Nephron (organoid): ENCODE data around the gene CFDP1.
A peak's percentile ranks its signal among the peaks of the same experiment; 100 is the strongest.

ENCODE experiments used
- H3K27ac Mint-ChIP-seq, 3 experiments: 2 replicates each; pipeline ENCODE4 v1.8.0; 2020; ENCODE audit warnings: mixed read lengths in 3 of 3, mild to moderate bottlenecking in 2 of 3, moderate library complexity in 1 of 3
- H3K27me3 Mint-ChIP-seq: 2 replicates; pipeline ENCODE4 v1.8.0; 2021; ENCODE audit warnings: low read depth, mild to moderate bottlenecking, moderate library complexity, mixed read lengths
- H3K36me3 Mint-ChIP-seq: 2 replicates; pipeline ENCODE4 v1.8.0; 2020; ENCODE audit warnings: low read depth, mixed read lengths
- H3K4me1 Mint-ChIP-seq: 2 replicates; pipeline ENCODE4 v1.8.0; 2020; ENCODE audit warnings: mixed read lengths
- H3K4me3 Mint-ChIP-seq, 3 experiments: 2 replicates each; pipeline ENCODE4 v1.8.0; 2020; ENCODE audit warnings: mild to moderate bottlenecking in 3 of 3, mixed read lengths in 3 of 3, moderate library complexity in 2 of 3
- H3K9me3 Mint-ChIP-seq: 2 replicates; pipeline ENCODE4 v1.8.0; 2020; ENCODE audit warnings: mixed read lengths
- TF ChIP-seq, protein P1 (sequence below), 3 experiments: fragments of 200-600 bp; sonication (generic); IDR thresholded peaks; one replicate each; pipeline ENCODE4 v1.5.0; 2021; ENCODE audit warnings: antibody characterized with exemption in 3 of 3; ENCODE audit not compliant: unreplicated experiment in 3 of 3

CFDP1 gene

GRCh38 chr16:75392906-75393305 lies 40.4 kb downstream of the CFDP1 start:
- H3K36me3 Mint-ChIP-seq = peaks cover 43% of the 10 kb centered on the region
- no peak overlapping the region for H3K4me3 Mint-ChIP-seq
- H3K4me1 Mint-ChIP-seq = peaks cover 27% of the 10 kb centered on the region
- H3K27me3 Mint-ChIP-seq = no peaks in the 10 kb centered on the region
- no peaks in the 10 kb centered on the region for H3K9me3 Mint-ChIP-seq
- no peak overlapping the region for H3K27ac Mint-ChIP-seq
- TF ChIP-seq, protein P1, sequence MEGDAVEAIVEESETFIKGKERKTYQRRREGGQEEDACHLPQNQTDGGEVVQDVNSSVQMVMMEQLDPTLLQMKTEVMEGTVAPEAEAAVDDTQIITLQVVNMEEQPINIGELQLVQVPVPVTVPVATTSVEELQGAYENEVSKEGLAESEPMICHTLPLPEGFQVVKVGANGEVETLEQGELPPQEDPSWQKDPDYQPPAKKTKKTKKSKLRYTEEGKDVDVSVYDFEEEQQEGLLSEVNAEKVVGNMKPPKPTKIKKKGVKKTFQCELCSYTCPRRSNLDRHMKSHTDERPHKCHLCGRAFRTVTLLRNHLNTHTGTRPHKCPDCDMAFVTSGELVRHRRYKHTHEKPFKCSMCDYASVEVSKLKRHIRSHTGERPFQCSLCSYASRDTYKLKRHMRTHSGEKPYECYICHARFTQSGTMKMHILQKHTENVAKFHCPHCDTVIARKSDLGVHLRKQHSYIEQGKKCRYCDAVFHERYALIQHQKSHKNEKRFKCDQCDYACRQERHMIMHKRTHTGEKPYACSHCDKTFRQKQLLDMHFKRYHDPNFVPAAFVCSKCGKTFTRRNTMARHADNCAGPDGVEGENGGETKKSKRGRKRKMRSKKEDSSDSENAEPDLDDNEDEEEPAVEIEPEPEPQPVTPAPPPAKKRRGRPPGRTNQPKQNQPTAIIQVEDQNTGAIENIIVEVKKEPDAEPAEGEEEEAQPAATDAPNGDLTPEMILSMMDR (IDR thresholded peaks at IDR 0.05; ENCODE audit: unreplicated experiment in 3 of 3) = no peak

DNA sequence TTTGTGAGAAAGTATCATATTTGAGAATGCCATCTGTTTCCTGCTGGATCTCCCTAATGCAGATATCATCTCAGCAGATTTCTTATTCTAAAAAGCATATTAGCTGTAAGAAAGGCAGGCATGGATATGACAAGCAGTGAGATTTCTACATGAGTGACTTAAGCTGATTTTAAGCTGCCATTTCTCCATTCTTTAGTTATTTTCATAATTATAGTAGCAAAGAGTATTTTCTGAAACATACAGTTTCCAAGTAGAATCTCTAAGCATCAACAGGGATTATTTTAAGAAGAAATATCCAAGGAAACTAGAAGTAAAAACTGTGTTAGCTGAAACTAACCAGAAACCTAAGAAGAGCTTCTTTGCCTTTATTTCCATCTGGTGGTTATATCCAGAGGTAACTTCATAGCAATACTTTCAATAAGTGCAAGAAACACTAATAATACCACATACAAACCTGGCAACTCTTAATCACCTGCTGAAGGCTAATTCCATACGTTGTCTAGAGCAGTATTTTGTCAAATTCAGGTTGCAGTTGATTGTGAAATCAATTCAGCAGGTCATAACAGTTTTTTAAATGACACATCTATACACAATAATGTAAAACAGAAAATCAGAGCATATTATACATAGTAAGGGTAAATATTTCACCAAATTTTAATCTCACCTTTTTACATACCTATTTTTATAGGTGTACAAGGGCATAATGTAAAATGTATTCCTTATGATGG lies 42.2 kb downstream of the CFDP1 start:
- TF ChIP-seq, protein P1 (IDR thresholded peaks at IDR 0.05; ENCODE audit: unreplicated experiment in 3 of 3) = no peak

DNA sequence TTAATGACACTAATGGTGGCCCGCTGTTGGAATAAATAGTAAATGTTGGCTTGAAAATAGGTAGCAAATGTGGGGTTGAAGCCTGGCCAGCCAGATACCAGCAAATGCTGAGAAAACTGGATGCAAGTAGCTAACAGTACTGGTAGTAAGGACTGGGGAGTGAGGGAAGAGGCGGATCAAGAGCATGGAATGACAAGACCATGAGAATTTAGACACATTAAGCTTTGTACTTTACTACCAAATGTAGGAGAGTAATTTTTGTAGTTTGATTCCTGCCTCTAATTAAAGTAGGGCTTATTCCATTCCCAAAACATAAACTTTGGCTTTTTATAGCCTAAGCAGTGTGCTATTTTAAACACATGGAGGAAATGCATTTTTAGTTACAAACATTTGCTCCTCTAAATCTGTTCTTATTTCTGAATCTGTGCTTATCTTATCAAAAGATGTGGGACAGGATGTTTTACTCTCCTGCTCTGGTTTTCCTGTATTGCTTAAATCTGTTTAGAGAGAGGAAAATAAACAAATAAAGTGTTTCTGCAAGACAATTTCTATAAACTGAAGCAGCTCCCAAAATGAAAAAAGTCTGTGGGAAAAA lies 44.1 kb downstream of the CFDP1 start:
- Mint-ChIP-seq H3K4me1 (peaks cover 27% of the 10 kb centered on the region), H3K27ac (peak overlapping the region in 1 of 3 experiments; percentile 9), H3K4me3 (no peak overlapping the region), H3K36me3 (peaks cover 34% of the 10 kb centered on the region), H3K27me3 (no peaks in the 10 kb centered on the region), H3K9me3 (no peaks in the 10 kb centered on the region)
- TF ChIP-seq, protein P1 (IDR thresholded peaks at IDR 0.05; ENCODE audit: unreplicated experiment in 3 of 3) = no peak

More for the DNA sequence above, 42.2 kb downstream of the CFDP1 start:
- Mint-ChIP-seq H3K9me3 (no peaks in the 10 kb centered on the region), H3K36me3 (peaks cover 46% of the 10 kb centered on the region), H3K27me3 (no peaks in the 10 kb centered on the region), H3K4me1 (peaks cover 27% of the 10 kb centered on the region), H3K4me3 (no peak overlapping the region), H3K27ac (peak overlapping the region in 1 of 3 experiments; percentile 70)

DNA sequence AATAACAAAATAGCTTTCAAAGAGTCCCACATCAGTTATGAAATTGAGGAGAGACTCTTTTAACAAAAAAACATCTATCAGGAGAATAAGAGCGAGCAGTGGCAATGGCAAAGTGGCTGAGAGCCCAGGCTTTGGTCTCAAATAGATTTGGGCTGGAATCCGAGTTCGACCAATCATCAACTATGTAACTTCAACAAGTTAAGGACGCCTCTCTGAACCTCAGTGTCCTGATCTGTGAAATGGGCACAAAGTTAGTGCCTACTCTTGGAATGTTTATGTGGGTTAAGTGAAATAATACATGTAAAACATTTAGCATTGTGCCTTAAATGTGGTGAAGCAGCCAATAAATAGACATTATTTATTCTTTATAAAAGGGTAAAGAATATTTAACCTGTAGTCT lies 45.4 kb downstream of the CFDP1 start:
- Mint-ChIP-seq H3K36me3 (peaks cover 25% of the 10 kb centered on the region), H3K27me3 (no peaks in the 10 kb centered on the region), H3K9me3 (no peaks in the 10 kb centered on the region), H3K4me3 (no peak overlapping the region), H3K27ac (no peak overlapping the region), H3K4me1 (peaks cover 27% of the 10 kb centered on the region)
- TF ChIP-seq, protein P1 (IDR thresholded peaks at IDR 0.05; ENCODE audit: unreplicated experiment in 3 of 3) = no peak

GRCh38 chr16:75385507-75386152 lies 47.7 kb downstream of the CFDP1 start:
- H3K4me1 Mint-ChIP-seq = peaks cover 26% of the 10 kb centered on the region
- H3K36me3 Mint-ChIP-seq = peaks cover 24% of the 10 kb centered on the region
- TF ChIP-seq, protein P1 (IDR thresholded peaks at IDR 0.05; ENCODE audit: unreplicated experiment in 3 of 3) = peak; percentile 69 to 80 (median 79)
- H3K27me3 Mint-ChIP-seq = no peaks in the 10 kb centered on the region
- no peaks in the 10 kb centered on the region for H3K9me3 Mint-ChIP-seq
- no peak overlapping the region for H3K4me3 Mint-ChIP-seq
- H3K27ac Mint-ChIP-seq = no peak overlapping the region
